Caco-2 (cell line): ENCODE data around the gene TMPRSS4. TPM values are rescaled to one million over a fixed set of nuclear protein-coding genes. Genes with fewer than 3 reads are reported as not detected.

Experiments used
- BruUV-seq: library from RNA; stranded (reverse); fragments of 400-500 nt; replicated peaks from 2 replicates; lab custom pipeline; 2021; lab: Mats Ljungman, UMichigan
- CTCF ChIA-PET: fragments of 300-600 bp; sonication (Branson Sonifier 250); formaldehyde crosslinking; loops from one replicate; lab custom pipeline; 2022; ENCODE audit warnings: antibody characterized with exemption; lab: Charles Lee
- POLR2A ChIA-PET: fragments of 300-600 bp; sonication (Branson Sonifier 250); formaldehyde crosslinking; loops from one replicate; lab custom pipeline; 2022; ENCODE audit warnings: antibody characterized with exemption; lab: Charles Lee
- DNase-seq, 2 experiments: peaks; one replicate each; pipeline versions ENCODE4 v3.0.0 to v3.0.0-alpha.2; 2020 to 2022
- H3K27me3 ChIP-seq: replicated peaks from 2 replicates; pipeline ENCODE4 v1.6.0; 2011; ENCODE audit warnings: low read length; ENCODE audit not compliant: control insufficient read depth, insufficient read depth
- H3K36me3 ChIP-seq: 2 replicates; pipeline ENCODE4 v1.5.1; 2011; ENCODE audit warnings: low read length; ENCODE audit not compliant: control insufficient read depth, insufficient read depth
- H3K4me1 ChIP-seq: fragments of 250-450 bp; sonication (Bioruptor Pico); 2 replicates; pipeline ENCODE4 v1.5.1; 2020; ENCODE audit warnings: mild to moderate bottlenecking
- H3K4me3 ChIP-seq: 2 replicates; pipeline ENCODE4 v1.5.1; 2011; ENCODE audit warnings: low read depth, mild to moderate bottlenecking, control low read depth, low read length
- H3K9me3 ChIP-seq: fragments of 250-450 bp; sonication (Bioruptor Pico); 2 replicates; pipeline ENCODE4 v1.5.1; 2020; ENCODE audit warnings: mild to moderate bottlenecking, moderate library complexity
- H3K27ac Mint-ChIP-seq: one replicate; pipeline ENCODE4 v1.8.0; 2022; ENCODE audit warnings: mixed read lengths; ENCODE audit not compliant: unreplicated experiment
- H3K27me3 Mint-ChIP-seq: one replicate; pipeline ENCODE4 v1.8.0; 2022; ENCODE audit warnings: mixed read lengths; ENCODE audit not compliant: insufficient read depth, unreplicated experiment
- H3K36me3 Mint-ChIP-seq: one replicate; pipeline ENCODE4 v1.8.0; 2022; ENCODE audit warnings: mild to moderate bottlenecking, mixed read lengths; ENCODE audit not compliant: insufficient read depth, unreplicated experiment
- H3K4me1 Mint-ChIP-seq: one replicate; pipeline ENCODE4 v1.8.0; 2022; ENCODE audit warnings: low read depth, mixed read lengths; ENCODE audit not compliant: unreplicated experiment
- H3K4me3 Mint-ChIP-seq: one replicate; pipeline ENCODE4 v1.8.0; 2022; ENCODE audit warnings: mild to moderate bottlenecking, moderate library complexity, mixed read lengths; ENCODE audit not compliant: unreplicated experiment
- H3K9me3 Mint-ChIP-seq: one replicate; pipeline ENCODE4 v1.8.0; 2022; ENCODE audit warnings: mixed read lengths; ENCODE audit not compliant: unreplicated experiment
- CTCF ChIP-seq, 2 experiments: fragments of 200-600 bp in 1 of 2; IDR thresholded peaks; 1 replicate in 1 of 2; 2 replicates in 1 of 2; pipeline versions ENCODE4 v1.5.1 to v1.8.0; 2011 to 2022; ENCODE audit warnings: antibody characterized with exemption in 1 of 2, control low read depth in 1 of 2, inconsistent platforms in 1 of 2, low read depth in 1 of 2, low read length in 1 of 2, mild to moderate bottlenecking in 1 of 2, moderate library complexity in 1 of 2; ENCODE audit not compliant: insufficient read depth in 1 of 2, severe bottlenecking in 1 of 2, unreplicated experiment in 1 of 2
- intact Hi-C: fragments of 100-400 bp; cut with micrococcal nuclease; formaldehyde crosslinking; loops from one replicate; pipeline ENCODE4 v1.10.0; 2022; ENCODE audit not compliant: unreplicated experiment
- total RNA-seq: library from RNA; stranded (reverse); gene quantifications from 2 replicates; pipeline ENCODE4 v1.2.3, GENCODE V29; 2022

The TMPRSS4 gene
- total RNA-seq, 1 experiment from 2014 or later: 86.4 TPM

GRCh38 chr11:118079491-118079890 is 2.6 kb downstream of the TMPRSS4 start:
- Histone ChIP-seq H3K27me3 (no peaks in the 10 kb centered on the region), H3K4me3 (no peak overlapping the region), H3K36me3 (peaks cover 5% of the 10 kb centered on the region), H3K4me1 (peaks cover 52% of the 10 kb centered on the region), H3K9me3 (peaks cover 2% of the 10 kb centered on the region; the same call in 1 of the 2 replicates)
- CTCF ChIA-PET: interaction anchor here (1.8 kb wide), 1 partner anchor 26 kb away, joined by 7 read pairs; no protein-coding TSS in a partner anchor
- no peak for DNase-seq
- BruUV-seq: no TSS peak
- no peak for TF ChIP-seq CTCF (IDR thresholded peaks at IDR 0.05; ENCODE audit: insufficient read depth in 1 of 2, low read depth in 1 of 2, low read length in 1 of 2, severe bottlenecking in 1 of 2, unreplicated experiment in 1 of 2)
- Mint-ChIP-seq H3K4me1 (peaks cover 60% of the 10 kb centered on the region), H3K9me3 (no peaks in the 10 kb centered on the region), H3K36me3 (peaks cover 23% of the 10 kb centered on the region), H3K4me3 (no peak overlapping the region), H3K27me3 (no peaks in the 10 kb centered on the region), H3K27ac (no peak overlapping the region)
- intact Hi-C loops: loop anchor here (5.0 kb wide), 1 partner anchor 63 kb away; no protein-coding TSS in a partner anchor
- POLR2A ChIA-PET: interaction anchor here (1.0 kb wide), 1 partner anchor 11 kb away, joined by 4 read pairs; no protein-coding TSS in a partner anchor

DNA sequence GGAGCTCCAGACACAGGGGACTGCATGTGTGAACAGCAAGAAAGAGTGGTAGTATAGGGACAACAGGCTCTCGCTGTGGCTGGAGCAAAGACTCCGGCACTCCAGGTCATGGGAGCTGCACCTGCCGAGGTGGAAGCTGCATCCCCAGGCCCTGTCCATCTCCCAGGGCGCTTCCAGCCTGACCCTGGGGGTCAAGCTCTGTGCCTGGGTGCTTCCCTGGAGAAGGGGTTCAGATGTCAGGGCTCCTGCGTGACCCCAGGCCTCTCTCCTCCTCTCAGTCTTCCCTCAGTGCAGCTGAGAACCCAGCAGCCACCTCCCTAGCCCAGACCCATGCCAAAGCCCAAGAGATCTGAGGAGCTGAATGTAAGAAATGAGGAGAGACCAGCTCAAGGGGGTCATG is 3.4 kb downstream of the TMPRSS4 start:
- Histone ChIP-seq H3K4me3 (no peak overlapping the region), H3K36me3 (peaks cover 5% of the 10 kb centered on the region), H3K9me3 (peaks cover 6% of the 10 kb centered on the region; the same call in 1 of the 2 replicates), H3K4me1 (peaks cover 52% of the 10 kb centered on the region), H3K27me3 (no peaks in the 10 kb centered on the region)
- ChIA-PET POLR2A (no interaction called here), CTCF (no interaction called here)
- H3K27me3 Mint-ChIP-seq: no peaks in the 10 kb centered on the region
- DNase-seq: no peak
- no peaks in the 10 kb centered on the region for H3K9me3 Mint-ChIP-seq
- intact Hi-C loops: no loop called here
- H3K4me1 Mint-ChIP-seq: peaks cover 54% of the 10 kb centered on the region
- no peak for TF ChIP-seq CTCF (IDR thresholded peaks at IDR 0.05; ENCODE audit: insufficient read depth in 1 of 2, low read depth in 1 of 2, low read length in 1 of 2, severe bottlenecking in 1 of 2, unreplicated experiment in 1 of 2)
- peaks cover 31% of the 10 kb centered on the region for H3K36me3 Mint-ChIP-seq
- no peak overlapping the region for H3K27ac Mint-ChIP-seq
- no peak overlapping the region for H3K4me3 Mint-ChIP-seq
- BruUV-seq: no TSS peak

DNA sequence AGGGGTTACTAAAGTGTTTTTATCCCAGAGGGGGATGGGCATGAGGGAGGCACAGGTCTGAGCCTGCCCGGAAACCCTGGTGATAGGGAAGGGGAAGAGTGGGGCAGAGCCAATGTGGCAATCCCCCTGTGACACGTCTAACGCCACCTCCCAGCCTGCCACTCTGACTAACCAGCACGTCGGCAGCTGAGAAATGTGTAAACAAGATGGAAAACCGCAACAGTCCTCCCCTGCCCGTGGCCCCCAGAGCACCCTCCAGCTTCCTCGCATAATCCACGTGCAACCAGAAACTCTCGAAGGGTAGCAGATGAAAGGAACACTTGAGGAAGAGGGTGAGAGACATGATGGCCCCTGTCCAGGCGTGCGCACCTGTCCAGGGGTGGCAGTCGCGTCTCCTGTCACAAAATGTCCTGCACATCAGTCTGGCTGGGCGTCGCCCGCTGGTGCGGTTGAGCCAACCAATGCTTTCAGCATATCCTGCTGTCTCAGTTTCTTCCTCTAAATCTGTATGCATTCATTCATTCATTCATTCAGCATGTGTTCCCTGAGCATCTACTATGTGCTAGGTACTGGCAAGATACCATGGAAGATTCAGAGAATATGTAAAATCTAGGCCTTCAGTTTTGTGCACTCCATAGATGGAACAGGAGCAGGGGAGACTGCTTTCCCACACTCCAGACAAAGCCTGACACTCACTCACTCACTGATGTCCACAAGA is 4.5 kb downstream of the TMPRSS4 start:
- intact Hi-C loops: no loop called here
- H3K9me3 ChIP-seq: peaks cover 12% of the 10 kb centered on the region
- peaks cover 41% of the 10 kb centered on the region for H3K4me1 ChIP-seq
- Mint-ChIP-seq H3K4me1 (peaks cover 49% of the 10 kb centered on the region), H3K27me3 (no peaks in the 10 kb centered on the region), H3K4me3 (no peak overlapping the region), H3K27ac (no peak overlapping the region), H3K36me3 (peaks cover 38% of the 10 kb centered on the region), H3K9me3 (no peaks in the 10 kb centered on the region)
- H3K36me3 ChIP-seq: peaks cover 9% of the 10 kb centered on the region
- DNase-seq: no peak
- POLR2A ChIA-PET: interaction anchor here (0.5 kb wide), 1 partner anchor 14 kb away, joined by 5 read pairs; no protein-coding TSS in a partner anchor
- no peak for TF ChIP-seq CTCF (IDR thresholded peaks at IDR 0.05; ENCODE audit: insufficient read depth in 1 of 2, low read depth in 1 of 2, low read length in 1 of 2, severe bottlenecking in 1 of 2, unreplicated experiment in 1 of 2)
- no peaks in the 10 kb centered on the region for H3K27me3 ChIP-seq
- CTCF ChIA-PET: no interaction called here
- no TSS peak for BruUV-seq
- H3K4me3 ChIP-seq: no peak overlapping the region
